Medulla oblongata (tissue), 1 donor: ENCODE results near the gene CATSPERD.

Experiments
- DNase-seq: peaks from one replicate; pipeline ENCODE4 v3.0.0-alpha.2; 2015; ENCODE audit errors: extremely low spot score

Gene CATSPERD

DNA sequence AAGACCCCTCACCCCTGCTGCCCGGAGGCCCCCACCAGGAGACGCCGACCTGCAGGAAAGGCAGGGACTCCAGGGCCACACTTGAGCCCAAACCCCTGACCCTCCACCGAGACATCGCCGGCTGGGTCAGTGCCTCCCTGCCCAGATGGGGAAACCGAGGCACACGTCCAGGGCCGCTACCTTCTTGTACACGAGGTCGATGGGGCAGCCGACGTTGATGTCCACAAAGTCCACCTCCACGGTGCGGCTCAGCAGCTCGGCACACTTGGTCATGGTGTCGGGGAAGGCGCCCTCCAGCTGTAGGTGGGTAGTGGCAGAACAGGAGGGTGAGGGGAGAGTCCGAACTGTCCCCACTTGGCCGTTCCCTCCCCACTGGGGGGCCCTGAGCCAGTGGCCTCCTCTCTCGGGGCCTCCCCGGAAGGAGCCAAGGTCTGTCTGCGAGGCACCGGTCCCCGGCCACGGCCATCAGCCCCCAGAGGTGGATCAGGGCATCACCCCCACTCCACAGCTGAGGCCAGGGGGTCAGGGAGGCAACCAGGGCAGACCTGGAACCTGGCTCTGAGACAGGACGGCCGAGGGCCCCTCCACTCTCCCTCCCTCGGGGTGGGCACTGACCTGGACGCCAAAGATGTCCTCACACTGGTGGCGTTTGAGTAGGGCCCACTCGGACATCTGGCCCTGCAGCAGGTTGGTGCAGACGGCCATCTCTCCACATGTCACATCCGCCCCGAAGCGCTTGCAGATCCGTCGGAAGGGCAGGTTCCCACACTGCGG lies 67.2 kb downstream of the CATSPERD start:
- no peak for DNase-seq

DNA sequence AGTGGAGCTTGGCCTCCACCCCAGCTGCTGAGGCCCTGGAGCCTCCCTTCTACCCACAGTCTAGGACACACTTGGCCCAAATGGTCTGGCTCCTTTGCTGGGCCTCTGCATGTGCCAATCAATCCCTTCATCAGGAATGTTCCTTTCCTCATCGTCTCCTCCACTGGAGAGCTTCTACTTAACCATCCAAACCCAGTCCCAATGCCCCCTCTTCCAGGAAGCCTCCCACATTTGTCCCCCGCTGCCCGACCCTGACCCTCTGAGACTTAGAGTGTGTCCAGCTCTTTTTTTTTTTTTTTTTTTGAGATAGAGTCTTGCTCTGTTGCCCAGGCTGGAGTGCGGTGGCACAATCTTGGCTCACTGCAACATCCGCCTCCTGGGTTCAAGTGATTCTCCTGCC lies 68.0 kb downstream of the CATSPERD start:
- no peak for DNase-seq

DNA sequence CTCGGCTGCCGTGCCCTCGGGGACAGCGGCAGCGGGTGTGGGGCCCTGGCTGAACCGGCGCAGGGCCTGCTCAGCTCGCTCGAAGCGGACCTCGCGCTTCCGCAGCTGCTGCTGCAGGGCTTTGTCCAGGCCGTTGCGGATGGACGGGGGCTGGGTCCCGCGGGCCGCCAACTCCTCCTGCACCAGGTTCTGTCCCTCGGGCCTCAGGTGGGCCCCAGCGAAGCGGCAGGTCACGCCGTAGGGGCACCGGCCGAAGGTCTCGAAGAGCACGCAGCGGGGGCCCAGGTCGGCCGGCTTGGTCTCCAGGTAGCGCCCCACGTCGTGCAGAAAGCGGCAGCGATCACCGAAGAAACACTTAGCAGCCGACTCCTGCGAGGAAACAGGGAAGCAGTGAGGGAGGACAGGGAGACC lies 68.9 kb downstream of the CATSPERD start:
- DNase-seq, result no peak

DNA sequence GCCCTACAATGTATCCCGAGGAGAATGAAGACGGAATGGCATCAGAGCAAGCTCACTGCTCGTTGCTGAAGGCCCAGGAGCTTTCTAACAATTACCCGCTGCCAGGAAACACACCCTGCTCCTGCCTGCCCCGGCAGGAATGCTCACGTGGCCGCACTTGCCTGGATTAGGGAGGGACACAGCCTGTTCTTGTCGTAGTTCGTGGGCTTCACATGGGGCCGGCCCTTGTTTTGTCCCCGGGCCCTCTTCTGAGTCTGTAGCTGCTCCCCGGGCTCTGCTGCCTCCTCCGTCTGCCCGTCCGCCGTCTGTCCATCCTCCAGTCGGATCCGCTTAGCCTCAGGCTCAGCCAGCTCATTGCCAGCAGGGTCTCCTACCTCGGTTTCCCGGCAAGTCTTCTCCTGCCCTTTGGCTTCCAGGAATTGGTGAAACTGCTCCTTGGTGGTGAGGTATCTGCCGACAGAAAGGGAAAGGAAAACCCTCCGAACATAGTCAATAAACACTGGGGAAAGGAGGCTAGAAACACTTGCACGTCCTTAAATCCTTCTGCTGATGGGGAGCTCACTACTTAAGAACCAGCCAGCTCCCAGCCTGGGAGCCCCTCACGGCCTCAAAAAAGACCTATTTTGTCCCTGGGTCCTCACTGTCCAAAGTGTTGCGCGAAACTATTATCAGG lies 69.6 kb downstream of the CATSPERD start:
- no peak for DNase-seq

DNA sequence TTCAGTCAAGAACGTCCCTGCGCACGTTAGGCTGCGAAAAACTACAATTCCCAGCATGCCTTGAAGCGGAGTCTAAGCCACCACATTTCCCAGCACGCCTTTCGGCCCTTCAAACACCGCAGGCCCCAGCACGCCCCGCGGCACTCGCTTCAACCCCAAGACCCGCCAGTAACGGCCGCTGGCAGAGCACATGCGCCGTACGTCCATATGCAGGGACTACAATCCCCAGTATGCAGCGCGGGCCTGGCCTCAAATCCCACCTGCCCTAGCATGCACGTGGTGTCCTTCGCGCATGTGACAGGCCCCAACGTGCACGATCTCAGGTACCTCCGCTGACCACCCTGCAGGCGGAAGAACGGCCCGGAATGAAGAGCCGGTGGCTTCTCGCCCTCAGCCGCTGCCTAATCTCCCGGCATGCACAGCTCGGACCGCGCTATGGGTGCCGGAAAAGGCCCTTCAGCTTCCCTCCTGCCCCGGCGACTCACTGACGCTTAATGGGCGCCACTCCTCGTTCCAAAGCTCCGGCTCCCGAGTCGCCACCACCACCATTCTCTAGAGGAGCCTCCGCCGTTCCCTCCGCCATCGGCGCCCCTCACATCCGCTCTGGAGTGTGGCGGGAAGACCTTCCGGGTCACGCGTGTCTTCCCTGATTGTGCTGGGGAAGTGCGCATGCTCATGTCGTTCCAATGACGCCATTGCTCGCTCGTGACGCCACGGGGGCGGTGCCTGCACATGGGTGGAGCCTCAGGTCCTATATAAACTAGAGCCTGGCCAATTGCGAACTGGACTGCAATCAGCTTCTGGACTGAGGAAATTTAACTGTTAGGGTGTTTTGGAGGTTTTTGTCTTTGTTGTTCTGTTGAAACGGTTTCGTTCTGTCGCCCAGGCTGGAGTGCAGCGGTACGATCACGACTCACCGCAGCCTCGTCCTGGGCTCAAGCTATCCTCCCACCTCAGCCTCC lies 70.4 kb downstream of the CATSPERD start, which contains the start of gene DUS3L:
DUS3L (minus strand) TSS at position 605 of the 962 bp plus-strand sequence; CDS start at position 583, 22 bp downstream.
- DNase-seq, result peak; percentile 98

DNA sequence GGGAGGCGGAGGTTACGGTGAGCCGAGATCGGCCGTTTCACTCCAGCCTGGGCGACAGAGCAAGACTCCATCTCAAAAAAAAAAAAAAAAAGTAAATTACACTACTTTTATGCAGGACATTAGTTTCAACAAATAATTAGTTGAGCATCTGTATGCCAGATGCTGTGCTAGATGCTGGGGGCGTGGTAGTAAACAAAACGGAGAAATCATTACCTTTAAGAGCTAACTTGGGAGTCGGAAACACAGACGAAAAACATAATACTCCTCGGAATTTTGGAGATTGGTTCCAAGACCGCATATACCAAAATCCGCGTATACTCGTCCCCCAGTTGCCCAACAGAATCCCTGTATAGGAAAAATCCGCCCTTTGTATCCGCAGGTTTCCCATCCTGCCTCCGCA lies 71.8 kb downstream of the CATSPERD start:
- no peak for DNase-seq

DNA sequence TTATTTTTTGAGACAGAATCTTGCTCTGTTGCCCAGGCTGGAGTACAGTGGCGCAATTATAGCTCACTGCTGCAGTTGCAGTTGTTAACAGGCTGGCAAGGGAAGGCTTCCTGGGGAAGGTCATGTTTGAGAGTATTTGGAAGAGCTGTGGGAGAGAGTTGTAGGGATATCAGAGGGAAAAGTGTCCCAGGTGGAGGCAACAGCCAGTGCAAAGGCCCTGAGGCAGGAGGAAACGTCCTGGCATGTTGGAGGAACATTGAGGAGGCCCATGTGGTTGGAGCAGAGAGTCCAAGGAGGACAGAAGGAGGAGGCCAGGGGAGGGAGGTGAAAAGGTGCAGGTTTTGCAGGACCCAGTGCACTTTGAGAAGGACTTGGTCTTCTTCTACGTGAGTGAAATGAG lies 72.8 kb downstream of the CATSPERD start:
- no peak for DNase-seq

DNA sequence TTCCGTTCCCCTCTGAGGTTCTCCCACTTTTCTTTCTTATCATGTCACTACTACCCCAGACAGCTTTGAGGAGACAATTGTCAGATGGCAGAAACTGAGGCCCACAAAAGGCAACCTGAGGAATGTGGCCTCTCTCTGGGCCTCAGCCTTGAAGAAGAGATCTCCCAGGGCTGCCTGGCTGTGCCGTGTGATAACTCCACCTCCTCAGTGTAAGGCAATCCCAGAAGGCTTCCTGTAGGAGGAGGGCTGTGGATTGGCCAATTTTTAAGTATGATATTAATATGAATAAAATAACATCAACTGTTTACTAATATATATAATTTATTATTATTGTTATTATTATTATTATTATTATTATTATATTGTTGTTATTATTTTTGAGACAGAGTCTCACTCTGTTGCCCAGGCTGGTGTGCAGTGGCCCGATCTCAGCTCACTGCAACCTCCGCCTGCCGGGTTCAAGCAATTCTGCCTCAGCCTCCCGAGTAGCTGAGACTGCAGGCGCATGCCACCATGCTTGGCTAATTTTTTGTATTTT lies 75.0 kb downstream of the CATSPERD start:
- DNase-seq, result no peak

DNA sequence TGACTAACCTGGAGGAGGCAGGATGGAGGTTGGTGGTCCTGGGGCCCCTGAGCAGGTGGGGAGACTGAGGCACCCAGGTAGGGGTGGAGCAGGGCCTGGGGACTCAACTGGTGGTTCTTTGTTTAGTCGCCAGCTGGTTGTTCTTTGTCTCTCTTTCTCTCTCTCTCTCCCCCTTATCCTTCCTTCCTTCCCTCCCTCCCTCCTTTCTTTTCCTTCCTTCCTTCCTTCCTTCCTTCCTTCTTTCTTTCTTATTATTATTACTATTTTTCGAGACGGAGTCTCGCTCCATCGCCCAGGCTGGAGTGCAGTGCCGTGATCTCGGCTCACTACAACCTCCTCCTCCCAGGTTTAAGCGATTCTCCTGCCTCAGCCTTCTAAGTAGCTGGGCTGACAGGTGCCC lies 77.8 kb downstream of the CATSPERD start:
- DNase-seq, result no peak

DNA sequence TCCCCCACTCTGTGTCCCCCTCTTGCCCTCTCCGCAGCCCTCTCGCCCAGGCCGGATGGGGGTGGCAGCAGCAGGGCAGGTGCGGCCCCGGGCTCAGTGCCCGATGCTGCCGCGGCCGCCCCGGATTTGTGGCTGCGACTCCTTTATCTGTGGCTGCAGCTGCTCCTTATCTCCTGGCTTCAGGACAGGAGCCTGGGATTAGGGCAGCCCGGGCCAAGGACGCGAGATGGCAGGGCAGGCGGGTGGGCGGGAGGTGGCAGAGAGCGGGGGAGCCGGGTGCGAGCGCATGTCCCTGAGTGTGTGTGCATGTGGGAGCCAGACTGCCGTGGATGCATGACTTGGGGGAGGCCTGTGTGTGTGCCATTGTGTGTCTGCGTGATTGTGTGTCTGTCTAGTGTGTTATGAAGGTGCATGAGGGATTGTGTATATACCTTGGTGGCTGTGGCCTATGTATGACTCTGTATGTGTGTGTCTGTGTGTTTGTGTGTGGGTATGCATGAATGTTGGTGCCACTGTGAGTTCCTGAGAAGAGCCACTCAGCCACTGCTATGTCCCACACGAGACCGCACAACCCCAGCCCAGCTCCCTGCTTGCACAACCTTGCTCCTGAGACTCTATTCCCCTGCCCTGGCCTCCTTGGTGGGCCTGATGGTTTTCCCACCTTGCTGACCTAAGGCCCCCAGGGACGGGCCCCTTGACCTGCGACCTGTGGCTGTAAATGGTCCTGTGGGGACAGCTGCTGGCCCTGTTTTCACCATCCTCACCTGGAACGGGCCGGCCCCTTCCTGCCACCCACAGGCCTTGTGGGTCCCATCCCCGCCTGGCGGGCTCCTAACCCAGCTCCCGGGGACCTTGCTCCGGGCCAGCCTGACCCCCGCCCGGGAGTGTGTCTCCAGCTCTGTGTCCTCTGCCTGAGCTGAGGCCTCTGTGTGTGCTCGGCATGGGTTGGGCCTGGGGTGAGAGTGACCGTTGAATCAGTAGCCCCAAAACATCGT lies 79.1 kb downstream of the CATSPERD start:
- DNase-seq, result no peak

DNA sequence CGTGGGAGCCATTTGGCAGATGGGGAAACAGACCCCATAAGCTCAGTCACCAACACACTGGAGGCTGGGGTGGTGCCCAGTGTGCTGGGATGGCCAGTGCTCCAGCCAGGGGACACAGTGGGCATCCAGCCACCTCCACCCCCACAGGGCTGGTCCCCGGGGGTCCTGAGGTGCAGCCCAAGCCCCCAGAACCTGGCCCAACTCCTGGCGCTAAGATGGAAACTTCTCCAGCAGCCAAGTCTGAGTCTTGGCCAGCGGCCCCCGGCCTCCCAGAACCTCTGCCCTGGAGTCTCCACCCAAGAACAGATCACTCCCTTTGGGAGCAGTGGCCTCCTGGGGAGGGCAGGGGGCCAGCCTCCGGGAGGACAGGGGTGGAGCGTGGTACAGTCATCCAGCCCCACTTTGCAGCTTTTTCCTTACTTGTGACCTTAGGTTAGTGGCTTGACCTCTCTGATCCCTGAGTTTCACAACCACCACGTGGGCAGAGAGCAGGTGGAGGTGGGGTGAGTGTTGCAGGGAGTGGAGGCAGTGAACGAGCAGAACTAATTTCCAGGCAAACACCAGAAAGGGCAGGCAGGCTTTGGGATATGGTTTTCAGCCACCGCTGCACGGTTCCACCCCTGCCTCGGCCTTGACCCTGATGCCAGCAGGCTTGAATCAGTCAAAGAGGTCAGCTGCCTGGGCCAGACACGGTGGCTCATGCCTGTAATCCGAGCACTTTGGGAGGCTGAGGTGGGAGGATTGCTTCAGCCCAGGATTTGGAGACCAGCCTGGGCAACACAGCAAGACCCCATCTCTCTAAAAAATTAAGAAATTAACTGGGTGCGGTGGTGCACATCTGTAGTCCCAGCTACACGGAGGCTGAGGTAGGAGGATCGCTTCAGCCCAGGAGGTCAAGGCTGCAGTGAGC lies 80.2 kb downstream of the CATSPERD start:
- no peak for DNase-seq

DNA sequence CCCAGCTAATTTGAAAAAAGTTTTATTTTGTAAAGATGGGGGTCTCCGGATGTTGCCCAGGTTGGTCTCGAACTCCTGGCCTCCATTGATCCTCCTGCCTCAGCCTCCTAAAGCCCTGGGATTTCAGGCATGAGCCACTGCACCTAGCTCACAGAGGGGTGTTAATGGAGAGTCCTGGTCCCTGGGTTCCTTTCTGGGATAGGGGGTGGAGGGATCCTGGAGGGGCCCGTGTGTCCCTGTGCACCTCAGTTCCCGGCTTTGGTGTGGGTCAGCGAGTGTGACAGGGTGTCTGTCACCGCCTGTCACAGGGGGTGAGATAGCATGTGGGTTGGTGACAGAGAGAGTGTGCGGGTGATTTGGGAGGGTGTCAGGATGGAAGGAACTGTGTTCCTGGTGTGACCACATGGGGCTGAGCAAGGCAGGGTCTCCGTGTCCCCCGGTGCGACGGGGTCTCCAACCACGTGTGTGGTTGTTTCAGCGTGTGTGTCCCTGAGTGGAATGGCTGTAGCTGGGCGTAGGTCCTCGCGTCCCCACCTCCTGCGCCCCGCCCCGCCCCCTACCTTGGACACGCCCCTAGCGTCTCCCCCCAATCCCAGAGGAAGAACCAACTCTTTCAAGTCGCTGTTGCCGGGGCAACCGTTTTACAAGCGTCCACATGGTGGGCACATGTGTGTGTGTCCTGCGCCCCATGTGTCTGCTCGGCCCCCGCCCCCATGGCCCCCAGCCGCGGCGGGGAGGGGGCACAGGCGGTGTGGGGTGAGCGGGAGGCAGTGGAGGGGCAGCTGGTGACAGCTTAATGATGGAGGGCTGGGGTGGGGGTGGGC lies 81.6 kb downstream of the CATSPERD start:
- DNase-seq, result no peak

DNA sequence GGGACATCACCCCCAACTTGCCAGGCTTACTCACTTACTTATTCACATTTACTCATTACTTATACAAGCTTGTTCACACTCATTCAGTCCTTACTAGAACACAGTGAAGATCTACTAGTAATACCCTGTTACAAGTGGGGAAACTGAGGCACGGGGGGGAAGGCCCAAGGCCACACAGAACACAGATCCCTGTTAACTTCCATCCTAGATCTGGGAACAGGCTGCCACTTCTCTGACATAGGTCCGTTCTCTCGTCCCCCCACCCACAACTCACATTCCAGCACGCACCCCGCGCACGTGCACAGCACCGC lies 83.0 kb downstream of the CATSPERD start:
- DNase-seq, result no peak

DNA sequence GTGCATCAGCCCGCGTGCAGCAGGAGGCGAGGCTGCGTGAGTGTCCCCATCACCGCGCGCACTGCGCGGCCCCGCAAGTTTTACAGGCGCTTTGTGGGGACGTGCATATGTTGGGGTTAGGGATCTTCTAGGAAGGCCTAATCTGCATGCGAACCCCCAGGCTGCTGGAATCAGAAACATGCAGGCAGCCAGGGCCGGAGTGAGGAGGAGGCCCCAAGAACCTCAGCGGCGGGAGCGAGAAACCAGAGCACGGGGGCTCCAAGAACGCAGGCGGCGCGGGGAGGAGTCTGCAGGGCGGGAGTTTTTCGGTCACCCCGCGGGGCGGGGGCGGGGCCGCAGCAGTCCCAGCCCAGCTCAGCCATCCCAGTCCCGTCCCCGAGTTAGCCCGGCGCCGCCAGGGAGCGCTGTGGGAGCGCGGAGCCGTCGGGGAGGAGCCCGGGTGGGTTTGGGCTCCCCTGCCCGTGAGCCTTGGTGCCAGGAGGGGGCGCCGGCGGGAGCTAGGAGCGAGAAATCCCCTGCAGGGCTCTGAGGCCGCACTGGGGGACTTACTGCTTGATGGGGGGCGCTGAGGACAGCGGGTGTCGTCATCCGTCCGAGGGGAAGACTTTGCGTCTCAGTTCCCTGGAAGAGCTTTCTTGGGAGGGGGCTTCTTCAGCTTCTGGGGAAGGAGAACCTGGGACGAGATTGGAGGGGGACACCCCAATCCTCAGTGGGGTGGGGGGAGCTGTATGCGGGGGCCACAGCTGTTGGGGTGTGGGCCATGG lies 83.5 kb downstream of the CATSPERD start:
- DNase-seq, result peak; percentile 64

DNA sequence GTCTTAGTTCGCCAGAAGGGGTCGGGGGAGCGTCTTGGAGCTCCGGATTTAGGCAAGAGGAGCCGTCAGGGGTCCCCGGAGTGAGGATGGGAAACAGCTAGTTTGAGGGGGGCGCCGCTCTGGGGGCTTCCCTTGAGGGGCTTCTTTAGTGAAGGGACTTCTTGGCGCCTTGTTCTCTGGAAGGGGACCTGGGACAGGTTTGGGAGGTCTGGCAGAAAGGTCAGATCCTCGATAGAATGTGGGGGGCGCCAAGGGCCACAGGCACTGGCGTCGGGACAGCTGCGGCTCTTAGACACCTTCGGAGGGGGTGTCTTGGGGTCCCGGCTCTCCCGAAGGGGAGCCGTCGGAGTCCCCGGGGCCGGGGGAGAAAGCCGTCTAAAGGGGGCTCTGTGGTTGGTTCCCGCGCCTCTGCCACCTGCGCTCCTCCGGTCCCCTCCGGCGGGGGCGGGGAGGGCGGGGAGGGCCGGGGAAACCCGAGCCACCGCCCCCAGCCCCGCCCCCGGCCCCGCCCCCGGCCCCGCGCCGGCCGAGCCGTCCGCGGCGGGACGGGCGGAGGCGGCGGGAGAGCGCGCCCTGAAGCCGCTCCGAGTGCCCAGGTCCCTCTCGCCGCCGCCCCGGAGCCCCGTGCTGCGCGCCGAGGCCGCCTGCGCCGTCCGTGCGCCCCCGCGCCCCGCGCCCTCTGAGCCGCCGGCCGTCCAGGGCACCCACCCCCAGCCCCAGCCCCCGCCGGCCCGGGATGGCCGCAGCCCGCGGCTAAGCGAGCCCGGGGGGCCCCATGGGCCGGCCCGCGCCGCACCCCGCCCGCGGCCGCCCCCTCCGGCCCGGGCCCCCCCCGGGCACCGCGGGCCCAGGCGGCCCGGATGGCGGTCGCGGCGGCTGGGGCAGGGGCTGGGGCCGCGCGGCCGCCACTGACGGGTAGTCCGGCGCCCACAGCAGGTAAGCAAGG lies 84.4 kb downstream of the CATSPERD start, which contains the start of gene NRTN:
NRTN (plus strand) TSS at position 552 of the 946 bp plus-strand sequence. CDS start 19,099 bp downstream, outside the sequence.
- no peak for DNase-seq

DNA sequence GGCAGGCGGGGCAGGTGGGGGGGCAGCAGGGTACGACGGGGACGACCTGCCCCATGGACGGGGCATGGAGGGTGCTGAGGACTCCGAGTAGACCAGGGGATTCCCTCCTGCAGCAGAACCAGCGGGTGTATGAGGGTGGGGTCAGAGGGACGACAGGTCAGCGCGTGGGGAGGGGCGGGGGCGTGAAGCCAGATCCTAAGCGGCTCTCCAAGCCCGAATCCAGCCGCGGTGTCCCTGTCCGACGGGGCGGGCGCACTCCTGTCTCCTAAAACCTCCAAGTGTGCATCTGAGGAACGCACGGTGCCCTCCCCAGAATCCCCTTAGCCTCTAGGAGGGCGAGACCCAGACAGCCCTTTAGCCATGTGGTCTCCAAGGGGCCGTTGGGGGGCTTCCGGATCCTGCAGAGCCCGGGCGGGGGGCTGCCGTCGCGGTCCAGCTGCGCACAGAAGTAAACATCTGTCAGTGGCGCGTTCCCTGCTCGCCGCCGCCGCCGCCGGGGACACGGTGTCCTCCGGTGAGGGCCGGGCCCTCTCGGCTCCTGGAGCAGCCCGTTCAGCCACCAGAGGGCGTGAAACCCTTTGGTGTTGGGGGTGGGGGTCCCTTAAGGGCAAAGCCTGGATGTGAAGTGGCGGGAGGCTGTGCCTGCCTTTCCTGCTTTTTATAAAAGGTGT lies 85.2 kb downstream of the CATSPERD start:
- DNase-seq, result peak; percentile 15
